ENCODE results near the gene GGT6.

DNA sequence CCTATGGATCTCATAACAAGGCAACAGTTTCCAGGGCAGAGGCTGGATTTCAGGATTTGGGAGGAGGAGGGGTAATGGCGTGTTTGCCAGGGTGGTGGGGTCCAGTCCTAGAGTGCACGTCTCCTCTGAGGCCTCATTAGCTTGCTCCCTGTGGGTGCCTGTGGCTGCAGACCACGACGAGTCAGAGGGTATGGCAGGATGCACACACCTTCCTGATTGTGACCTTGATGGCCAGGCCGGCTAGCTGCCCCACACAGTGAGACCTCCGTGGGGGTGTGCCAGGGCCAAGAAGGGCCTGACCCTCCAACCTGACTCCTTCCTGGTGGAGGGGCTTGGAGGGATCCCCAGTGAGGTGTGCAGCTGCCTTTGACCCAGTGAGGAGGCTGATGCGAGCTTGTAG, 19.9 kb upstream of the GGT6 start:
- TF ChIP-seq ARNT (IDR thresholded peaks at IDR 0.05) (no peak), MTA3 (CRISPR knock-in tag; IDR thresholded peaks at IDR 0.05) (no peak), TBX2 (CRISPR knock-in tag; IDR thresholded peaks at IDR 0.05; ENCODE audit: borderline replicate concordance) (no peak), ZNF501 (CRISPR knock-in tag; IDR thresholded peaks at IDR 0.05) (no peak)
- TF ChIP-seq, protein P1, sequence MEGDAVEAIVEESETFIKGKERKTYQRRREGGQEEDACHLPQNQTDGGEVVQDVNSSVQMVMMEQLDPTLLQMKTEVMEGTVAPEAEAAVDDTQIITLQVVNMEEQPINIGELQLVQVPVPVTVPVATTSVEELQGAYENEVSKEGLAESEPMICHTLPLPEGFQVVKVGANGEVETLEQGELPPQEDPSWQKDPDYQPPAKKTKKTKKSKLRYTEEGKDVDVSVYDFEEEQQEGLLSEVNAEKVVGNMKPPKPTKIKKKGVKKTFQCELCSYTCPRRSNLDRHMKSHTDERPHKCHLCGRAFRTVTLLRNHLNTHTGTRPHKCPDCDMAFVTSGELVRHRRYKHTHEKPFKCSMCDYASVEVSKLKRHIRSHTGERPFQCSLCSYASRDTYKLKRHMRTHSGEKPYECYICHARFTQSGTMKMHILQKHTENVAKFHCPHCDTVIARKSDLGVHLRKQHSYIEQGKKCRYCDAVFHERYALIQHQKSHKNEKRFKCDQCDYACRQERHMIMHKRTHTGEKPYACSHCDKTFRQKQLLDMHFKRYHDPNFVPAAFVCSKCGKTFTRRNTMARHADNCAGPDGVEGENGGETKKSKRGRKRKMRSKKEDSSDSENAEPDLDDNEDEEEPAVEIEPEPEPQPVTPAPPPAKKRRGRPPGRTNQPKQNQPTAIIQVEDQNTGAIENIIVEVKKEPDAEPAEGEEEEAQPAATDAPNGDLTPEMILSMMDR (CRISPR knock-in tag; IDR thresholded peaks at IDR 0.05) = no peak
